H9 (cell line): ENCODE results near the gene C11orf58. TPM values are rescaled to one million over a fixed set of nuclear protein-coding genes. Genes with fewer than 3 reads are reported as not detected.

Experiments used
- DNase-seq: peaks from one replicate; pipeline ENCODE4 v3.0.0-alpha.2; 2017
- H2AFZ ChIP-seq: one replicate; pipeline ENCODE4 v1.6.1; 2013; ENCODE audit warnings: mild to moderate bottlenecking, low read length, control low read depth, moderate library complexity
- H2AK5ac ChIP-seq: 2 replicates; pipeline ENCODE4 v1.6.1; 2013; ENCODE audit warnings: low read length, control low read depth, mixed read lengths; ENCODE audit not compliant: insufficient read length
- H2BK120ac ChIP-seq: one replicate; pipeline ENCODE4 v1.6.1; 2013; ENCODE audit warnings: low read depth, mild to moderate bottlenecking, low read length, control low read depth, inconsistent platforms; ENCODE audit not compliant: poor library complexity, severe bottlenecking
- H2BK12ac ChIP-seq: 2 replicates; pipeline ENCODE4 v1.6.1; 2013; ENCODE audit warnings: low read length, control low read depth, mixed read lengths, low read depth; ENCODE audit not compliant: insufficient read length
- H2BK15ac ChIP-seq: 2 replicates; pipeline ENCODE4 v1.6.1; 2013; ENCODE audit warnings: low read depth, low read length, control low read depth
- H2BK20ac ChIP-seq: one replicate; pipeline ENCODE4 v1.6.1; 2013; ENCODE audit warnings: low read depth, mild to moderate bottlenecking, low read length, control low read depth, inconsistent platforms; ENCODE audit not compliant: poor library complexity, severe bottlenecking
- H2BK5ac ChIP-seq: 2 replicates; pipeline ENCODE4 v1.6.1; 2013; ENCODE audit warnings: low read length, control low read depth, mixed read lengths; ENCODE audit not compliant: insufficient read length
- H3K14ac ChIP-seq: 2 replicates; pipeline ENCODE4 v1.6.1; 2013; ENCODE audit warnings: low read length, control low read depth; ENCODE audit not compliant: insufficient read depth
- H3K18ac ChIP-seq: 2 replicates; pipeline ENCODE4 v1.6.1; 2013; ENCODE audit warnings: low read depth, mild to moderate bottlenecking, mixed read lengths, low read length, control low read depth; ENCODE audit not compliant: insufficient read length
- H3K23ac ChIP-seq: 2 replicates; pipeline ENCODE4 v1.6.1; 2013; ENCODE audit warnings: low read length, control low read depth, mixed read lengths, low read depth; ENCODE audit not compliant: insufficient read length
- H3K23me2 ChIP-seq: 2 replicates; pipeline ENCODE4 v1.6.1; 2013; ENCODE audit warnings: low read depth, mild to moderate bottlenecking, mixed read lengths, low read length, control low read depth; ENCODE audit not compliant: insufficient read length, poor library complexity, severe bottlenecking
- H3K27ac ChIP-seq: 2 replicates; pipeline ENCODE4 v1.5.1; 2013; ENCODE audit warnings: low read length, control low read depth, mixed read lengths, low read depth; ENCODE audit not compliant: insufficient read length
- H3K27me3 ChIP-seq: 2 replicates; pipeline ENCODE4 v1.6.1; 2013; ENCODE audit warnings: low read length, control low read depth, inconsistent platforms; ENCODE audit not compliant: insufficient read depth
- H3K4ac ChIP-seq: 2 replicates; pipeline ENCODE4 v1.6.1; 2013; ENCODE audit warnings: low read depth, mild to moderate bottlenecking, control low read depth, inconsistent platforms, low read length, moderate library complexity
- H3K4me1 ChIP-seq: 2 replicates; pipeline ENCODE4 v1.6.1; 2013; ENCODE audit warnings: low read length, control low read depth, inconsistent platforms; ENCODE audit not compliant: insufficient read depth
- H3K4me2 ChIP-seq: 2 replicates; pipeline ENCODE4 v1.6.1; 2013; ENCODE audit warnings: low read length, control low read depth, mixed read lengths; ENCODE audit not compliant: insufficient read length, insufficient read depth
- H3K56ac ChIP-seq: 2 replicates; pipeline ENCODE4 v1.6.1; 2013; ENCODE audit warnings: low read depth, mild to moderate bottlenecking, mixed read lengths, low read length, control low read depth; ENCODE audit not compliant: insufficient read length
- H3K79me1 ChIP-seq: 2 replicates; pipeline ENCODE4 v1.6.1; 2013; ENCODE audit warnings: low read depth, mild to moderate bottlenecking, moderate library complexity, low read length, control low read depth, inconsistent platforms; ENCODE audit not compliant: insufficient read depth, poor library complexity, severe bottlenecking
- H3K79me2 ChIP-seq: 2 replicates; pipeline ENCODE4 v1.6.1; 2013; ENCODE audit warnings: low read length, control low read depth, inconsistent platforms; ENCODE audit not compliant: insufficient read depth
- H3K9ac ChIP-seq: 2 replicates; pipeline ENCODE4 v1.6.1; 2013; ENCODE audit warnings: low read length, control low read depth, mixed read lengths; ENCODE audit not compliant: insufficient read length; ENCODE audit errors: extremely low read depth
- H3K9me3 ChIP-seq: one replicate; pipeline ENCODE4 v1.6.1; 2013; ENCODE audit warnings: low read depth, low read length, inconsistent platforms; ENCODE audit not compliant: control insufficient read depth
- H3T11ph ChIP-seq: one replicate; pipeline ENCODE4 v1.6.1; 2013; ENCODE audit warnings: mild to moderate bottlenecking, low read length, control low read depth, inconsistent platforms
- H4K20me1 ChIP-seq: one replicate; pipeline ENCODE4 v1.6.1; 2013; ENCODE audit not compliant: control insufficient read depth, insufficient read length, insufficient read depth
- H4K5ac ChIP-seq: 2 replicates; pipeline ENCODE4 v1.6.1; 2013; ENCODE audit warnings: low read depth, mild to moderate bottlenecking, mixed read lengths, low read length, control low read depth; ENCODE audit not compliant: insufficient read length
- H4K8ac ChIP-seq: replicated peaks from 2 replicates; pipeline ENCODE4 v1.6.1; 2013; ENCODE audit warnings: low read length, control low read depth, mixed read lengths, low read depth; ENCODE audit not compliant: insufficient read length
- H4K91ac ChIP-seq: 2 replicates; pipeline ENCODE4 v1.6.1; 2013; ENCODE audit warnings: low read depth, mild to moderate bottlenecking, moderate library complexity, mixed read lengths, low read length, control low read depth; ENCODE audit not compliant: insufficient read length
- H3K27ac Mint-ChIP-seq, 3 experiments: 2 replicates in 2 of 3; 3 replicates in 1 of 3; pipeline ENCODE4 v1.8.0; 2020 to 2021; ENCODE audit warnings: mixed read lengths in 3 of 3, mild to moderate bottlenecking in 1 of 3, moderate library complexity in 1 of 3
- H3K27me3 Mint-ChIP-seq: 2 replicates; pipeline ENCODE4 v1.8.0; 2021; ENCODE audit warnings: low read depth, mild to moderate bottlenecking, moderate library complexity, mixed read lengths
- H3K36me3 Mint-ChIP-seq, 3 experiments: 2 replicates in 2 of 3; 3 replicates in 1 of 3; pipeline ENCODE4 v1.8.0; 2020 to 2021; ENCODE audit warnings: low read depth in 3 of 3, mixed read lengths in 3 of 3; ENCODE audit not compliant: insufficient read depth in 1 of 3
- H3K4me1 Mint-ChIP-seq, 2 experiments: 2 replicates each; pipeline ENCODE4 v1.8.0; 2020; ENCODE audit warnings: mixed read lengths in 2 of 2
- H3K4me3 Mint-ChIP-seq, 2 experiments: 2 replicates in 1 of 2; 3 replicates in 1 of 2; pipeline ENCODE4 v1.8.0; 2020 to 2021; ENCODE audit warnings: mild to moderate bottlenecking in 2 of 2, mixed read lengths in 2 of 2, moderate library complexity in 1 of 2
- H3K9me3 Mint-ChIP-seq, 2 experiments: 2 replicates in 1 of 2; 3 replicates in 1 of 2; pipeline ENCODE4 v1.8.0; 2020; ENCODE audit warnings: mild to moderate bottlenecking in 2 of 2, mixed read lengths in 2 of 2, moderate library complexity in 1 of 2
- WGBS: extraction: QIAGEN DNeasy Blood & Tissue Kit; methylation state at CpG from one replicate; pipeline ENCODE4 v1.1.7; 2013; ENCODE audit warnings: missing lambda C conversion rate, low lambda C conversion rate, mixed read lengths; ENCODE audit not compliant: insufficient read length; ENCODE audit errors: extremely low coverage; 5-methylcytosine and 5-hydroxymethylcytosine counted together
- total RNA-seq: library from RNA; stranded (reverse); gene quantifications from 2 replicates; pipeline ENCODE4 v1.2.1, GENCODE V29; 2021
- TF ChIP-seq, protein P1 (sequence below): fragments of 200-600 bp; sonication (generic); conservative IDR thresholded peaks from 3 replicates; pipeline ENCODE4 v1.8.0; 2021; ENCODE audit warnings: antibody characterized with exemption, mild to moderate bottlenecking

C11orf58 gene
- total RNA-seq, 1 experiment from 2014 or later, result 169 TPM

DNA sequence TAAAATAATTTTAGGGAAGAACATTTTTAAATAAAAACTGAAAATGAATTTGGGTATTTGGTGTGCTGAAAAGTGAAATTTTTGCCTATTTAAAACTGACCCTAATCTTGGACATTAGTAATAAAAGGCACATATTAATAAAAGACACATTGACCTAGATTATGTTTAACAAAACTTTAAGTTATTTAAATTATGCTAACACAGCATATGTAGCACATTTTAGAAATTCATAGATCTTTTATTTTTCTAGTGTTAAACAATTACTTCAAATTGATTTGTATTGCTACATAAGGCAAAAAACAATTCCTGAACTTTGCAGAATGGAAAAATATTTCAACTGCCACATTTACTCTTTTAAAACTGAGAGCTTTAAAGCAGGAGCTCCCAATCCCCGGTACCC, 10.6 kb downstream of the C11orf58 start:
- Histone ChIP-seq H2BK12ac (no peak overlapping the region), H2BK5ac (no peak overlapping the region), H2BK15ac (no peak overlapping the region), H3K56ac (no peak overlapping the region), H2AK5ac (no peak overlapping the region), H4K8ac (no peak overlapping the region), H4K20me1 (no peaks in the 10 kb centered on the region), H2AFZ (no peak overlapping the region), H3K23me2 (no peaks in the 10 kb centered on the region), H3K18ac (no peak overlapping the region), H3K14ac (no peak overlapping the region), H3K9me3 (no peaks in the 10 kb centered on the region), H3K4ac (no peak overlapping the region), H3K79me1 (no peaks in the 10 kb centered on the region), H3K23ac (no peak overlapping the region), H2BK20ac (no peak overlapping the region), H3K79me2 (peaks cover 2% of the 10 kb centered on the region; the same call in 1 of the 2 replicates), H2BK120ac (no peak overlapping the region), H4K5ac (no peak overlapping the region), H3T11ph (no peak overlapping the region), H3K9ac (no peak overlapping the region), H3K27me3 (no peaks in the 10 kb centered on the region), H4K91ac (no peak overlapping the region), H3K4me1 (no peaks in the 10 kb centered on the region), H3K27ac (no peak overlapping the region), H3K4me2 (no peak overlapping the region)
- Mint-ChIP-seq H3K9me3 (0 out of 5 replicates have a peak, but pooled peaks cover 0 to 2% of the 10 kb centered on the region in 2 experiments), H3K4me3 (no peak overlapping the region), H3K27me3 (no peaks in the 10 kb centered on the region), H3K4me1 (peaks cover 6 to 8% of the 10 kb centered on the region in 2 experiments), H3K27ac (no peak overlapping the region), H3K36me3 (peaks cover 66 to 96% (median 95%) of the 10 kb centered on the region in 3 experiments)
- TF ChIP-seq, protein P1, sequence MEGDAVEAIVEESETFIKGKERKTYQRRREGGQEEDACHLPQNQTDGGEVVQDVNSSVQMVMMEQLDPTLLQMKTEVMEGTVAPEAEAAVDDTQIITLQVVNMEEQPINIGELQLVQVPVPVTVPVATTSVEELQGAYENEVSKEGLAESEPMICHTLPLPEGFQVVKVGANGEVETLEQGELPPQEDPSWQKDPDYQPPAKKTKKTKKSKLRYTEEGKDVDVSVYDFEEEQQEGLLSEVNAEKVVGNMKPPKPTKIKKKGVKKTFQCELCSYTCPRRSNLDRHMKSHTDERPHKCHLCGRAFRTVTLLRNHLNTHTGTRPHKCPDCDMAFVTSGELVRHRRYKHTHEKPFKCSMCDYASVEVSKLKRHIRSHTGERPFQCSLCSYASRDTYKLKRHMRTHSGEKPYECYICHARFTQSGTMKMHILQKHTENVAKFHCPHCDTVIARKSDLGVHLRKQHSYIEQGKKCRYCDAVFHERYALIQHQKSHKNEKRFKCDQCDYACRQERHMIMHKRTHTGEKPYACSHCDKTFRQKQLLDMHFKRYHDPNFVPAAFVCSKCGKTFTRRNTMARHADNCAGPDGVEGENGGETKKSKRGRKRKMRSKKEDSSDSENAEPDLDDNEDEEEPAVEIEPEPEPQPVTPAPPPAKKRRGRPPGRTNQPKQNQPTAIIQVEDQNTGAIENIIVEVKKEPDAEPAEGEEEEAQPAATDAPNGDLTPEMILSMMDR, result no peak
- no peak for DNase-seq
- WGBS, result no CpG with 5 or more reads among the region's 1 CpG
